Stomach smooth muscle (tissue), 2 donors: ENCODE measurements around the gene STX16.

ENCODE experiments used
- H3K27ac ChIP-seq: one replicate; pipeline ENCODE4 v1.7.0; 2013; ENCODE audit warnings: mild to moderate bottlenecking, low read length, inconsistent platforms
- H3K27me3 ChIP-seq, 2 donors: one replicate each; pipeline ENCODE4 v1.7.0; 2013; ENCODE audit warnings: low read length in 2 of 2; ENCODE audit not compliant: insufficient read depth in 2 of 2, control insufficient read depth in 1 of 2
- H3K36me3 ChIP-seq, 2 donors: one replicate each; pipeline ENCODE4 v1.7.0; 2013; ENCODE audit warnings: low read length in 2 of 2; ENCODE audit not compliant: control insufficient read depth in 2 of 2, insufficient read depth in 2 of 2
- H3K4me1 ChIP-seq: one replicate; pipeline ENCODE4 v1.7.0; 2013; ENCODE audit warnings: low read length; ENCODE audit not compliant: control insufficient read depth, insufficient read depth
- H3K4me3 ChIP-seq, 2 donors: one replicate each; pipeline ENCODE4 v1.7.0; 2013; ENCODE audit warnings: low read length in 2 of 2
- H3K9ac ChIP-seq, 2 donors: one replicate each; pipeline ENCODE4 v1.7.0; 2013; ENCODE audit warnings: low read length in 2 of 2, mild to moderate bottlenecking in 1 of 2
- H3K9me3 ChIP-seq, 2 donors: one replicate each; pipeline ENCODE4 v1.7.0; 2013; ENCODE audit warnings: low read length in 2 of 2; ENCODE audit not compliant: control insufficient read depth in 2 of 2
- donor health status: healthy.
- donor health status: Pancreatic carcinoma.

The STX16 gene

GRCh38 chr20:58657986-58658385 lies 6.9 kb downstream of the STX16 start:
- Histone ChIP-seq H3K4me1 (peaks cover 21% of the 10 kb centered on the region), H3K27ac (no peak overlapping the region), H3K27me3 (no peaks in the 10 kb centered on the region), H3K4me3 (no peak overlapping the region), H3K9me3 (no peaks in the 10 kb centered on the region), H3K36me3 (peaks cover 6 to 7% of the 10 kb centered on the region in 2 donors), H3K9ac (peak overlapping the region in 1 of 2 donors; percentile 1)

DNA sequence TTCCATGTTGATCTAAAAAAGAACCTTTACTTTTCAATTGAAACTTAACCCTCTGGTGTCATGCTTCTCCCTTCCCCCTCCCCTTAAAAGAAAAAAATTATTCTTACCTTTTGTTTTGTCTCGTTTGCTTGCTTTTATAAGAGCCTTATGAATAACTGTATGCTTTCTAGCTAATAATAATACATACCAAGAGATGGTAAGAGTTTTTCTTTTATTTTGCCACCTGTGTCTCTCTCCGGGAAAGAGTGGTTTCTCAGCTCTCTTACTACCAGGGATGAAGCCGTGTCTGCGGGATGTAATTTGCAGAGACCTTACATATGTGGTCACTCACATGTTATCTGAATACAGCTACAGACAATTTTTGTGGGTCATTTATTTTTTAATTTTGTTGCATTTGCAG lies 7.7 kb downstream of the STX16 start:
- Histone ChIP-seq H3K9ac (no peak overlapping the region), H3K27ac (no peak overlapping the region), H3K9me3 (no peaks in the 10 kb centered on the region), H3K4me3 (no peak overlapping the region), H3K36me3 (peaks cover 9% of the 10 kb centered on the region in 2 donors), H3K27me3 (no peaks in the 10 kb centered on the region), H3K4me1 (peaks cover 19% of the 10 kb centered on the region)

DNA sequence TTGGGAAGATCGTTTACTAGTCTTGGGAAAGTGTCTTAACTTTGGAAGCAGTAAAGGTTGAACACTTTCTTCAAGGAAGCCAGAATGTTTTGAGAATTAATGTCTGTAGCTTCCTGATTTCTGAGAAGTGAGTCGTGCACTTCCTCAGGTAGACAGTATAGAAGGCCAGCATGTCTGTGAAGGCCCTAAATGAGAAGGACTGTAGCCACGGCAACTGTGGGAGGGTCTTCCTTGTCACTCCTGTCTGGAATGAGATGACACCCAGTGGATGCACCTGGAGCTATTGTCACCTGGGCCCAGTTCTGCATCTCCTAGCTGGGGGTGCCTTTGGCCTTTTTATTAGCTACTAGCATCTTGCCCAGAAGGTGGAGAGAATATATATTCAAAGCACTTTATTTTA lies 8.8 kb downstream of the STX16 start:
- Histone ChIP-seq H3K27ac (no peak overlapping the region), H3K4me1 (peaks cover 19% of the 10 kb centered on the region), H3K9me3 (no peaks in the 10 kb centered on the region), H3K9ac (peak overlapping the region in 1 of 2 donors; percentile 13), H3K36me3 (peaks cover 9 to 12% of the 10 kb centered on the region in 2 donors), H3K4me3 (no peak overlapping the region), H3K27me3 (no peaks in the 10 kb centered on the region)

- Histone ChIP-seq H3K4me1 (peaks cover 13% of the 10 kb centered on the region), H3K27me3 (no peaks in the 10 kb centered on the region), H3K27ac (no peak overlapping the region), H3K4me3 (no peak overlapping the region), H3K9me3 (no peaks in the 10 kb centered on the region), H3K9ac (no peak overlapping the region), H3K36me3 (peaks cover 9 to 12% of the 10 kb centered on the region in 2 donors)
Measured at GRCh38 chr20:58660855-58661597, 9.9 kb downstream of the STX16 start.

DNA sequence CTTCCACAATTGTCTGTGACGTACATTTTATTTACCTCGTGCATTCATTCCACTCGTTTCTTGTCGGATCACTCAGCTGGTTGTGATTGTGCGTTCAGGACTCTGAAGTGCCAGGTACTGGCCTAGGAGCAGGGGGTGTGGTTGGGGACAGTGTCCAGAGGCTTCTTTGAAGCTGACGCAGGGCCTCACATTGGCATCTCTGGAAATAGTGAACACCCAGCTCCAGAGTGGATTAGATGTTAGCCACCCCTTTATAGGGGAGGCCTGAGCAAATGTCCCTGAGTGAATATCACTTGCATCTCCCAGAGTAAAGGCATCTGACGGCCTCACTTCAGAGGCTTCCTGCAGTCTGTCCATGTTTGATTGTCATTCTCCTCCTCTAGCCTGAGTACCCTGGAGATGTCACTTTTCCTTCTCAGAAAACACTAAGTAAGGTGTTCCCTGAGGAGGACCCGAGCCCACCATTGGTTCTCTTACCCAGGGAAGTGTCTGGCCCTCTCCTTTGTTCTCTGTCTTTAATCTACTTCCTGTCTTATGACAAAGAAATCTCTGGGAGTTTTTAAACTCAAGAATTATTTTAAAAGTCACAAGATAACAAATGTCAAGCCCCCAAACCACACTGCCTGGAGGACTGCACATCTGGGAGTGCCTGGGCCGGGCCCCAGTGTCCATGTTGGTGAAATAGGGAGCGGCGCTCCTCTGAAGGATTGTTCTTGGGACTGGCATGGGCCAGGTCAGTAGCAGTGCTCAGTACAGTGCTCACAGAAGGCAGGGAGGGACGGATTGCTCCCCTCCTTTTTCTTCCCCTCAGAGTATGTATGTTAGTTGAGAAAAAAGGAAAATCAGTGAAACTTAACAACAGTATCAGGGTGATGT lies 10.8 kb downstream of the STX16 start:
- Histone ChIP-seq H3K9me3 (no peaks in the 10 kb centered on the region), H3K4me3 (no peak overlapping the region), H3K27ac (no peak overlapping the region), H3K9ac (no peak overlapping the region), H3K27me3 (no peaks in the 10 kb centered on the region), H3K4me1 (peaks cover 10% of the 10 kb centered on the region), H3K36me3 (peaks cover 12% of the 10 kb centered on the region in 2 donors)

GRCh38 chr20:58664331-58664730 lies 13.2 kb downstream of the STX16 start:
- H3K36me3 ChIP-seq, result peaks cover 25 to 28% of the 10 kb centered on the region in 2 donors
- H3K9me3 ChIP-seq, result no peaks in the 10 kb centered on the region
- H3K27me3 ChIP-seq, result no peaks in the 10 kb centered on the region
- no peak overlapping the region for H3K9ac ChIP-seq
- H3K27ac ChIP-seq, result no peak overlapping the region
- H3K4me1 ChIP-seq, result peaks cover 10% of the 10 kb centered on the region
- H3K4me3 ChIP-seq, result no peak overlapping the region

GRCh38 chr20:58664883-58665282 lies 13.8 kb downstream of the STX16 start:
- Histone ChIP-seq H3K9ac (no peak overlapping the region), H3K36me3 (peaks cover 30 to 31% of the 10 kb centered on the region in 2 donors), H3K4me1 (peaks cover 9% of the 10 kb centered on the region), H3K9me3 (no peaks in the 10 kb centered on the region), H3K27ac (no peak overlapping the region), H3K4me3 (no peak overlapping the region), H3K27me3 (no peaks in the 10 kb centered on the region)

- peaks cover 35 to 37% of the 10 kb centered on the region in 2 donors for H3K36me3 ChIP-seq
- H3K27ac ChIP-seq, result no peak overlapping the region
- peaks cover 6% of the 10 kb centered on the region for H3K4me1 ChIP-seq
- no peak overlapping the region for H3K9ac ChIP-seq
- no peaks in the 10 kb centered on the region for H3K27me3 ChIP-seq
- no peaks in the 10 kb centered on the region for H3K9me3 ChIP-seq
- H3K4me3 ChIP-seq, result no peak overlapping the region
Measured at GRCh38 chr20:58665606-58666005, 14.5 kb downstream of the STX16 start.

GRCh38 chr20:58666702-58667101 lies 15.6 kb downstream of the STX16 start:
- Histone ChIP-seq H3K4me3 (no peak overlapping the region), H3K9ac (no peak overlapping the region), H3K27me3 (no peaks in the 10 kb centered on the region), H3K4me1 (peaks cover 2% of the 10 kb centered on the region), H3K27ac (no peak overlapping the region), H3K36me3 (peaks cover 32 to 36% of the 10 kb centered on the region in 2 donors), H3K9me3 (no peaks in the 10 kb centered on the region)

- Histone ChIP-seq H3K9ac (no peak overlapping the region), H3K9me3 (no peaks in the 10 kb centered on the region), H3K27me3 (no peaks in the 10 kb centered on the region), H3K4me3 (no peak overlapping the region), H3K27ac (no peak overlapping the region), H3K36me3 (peaks cover 35 to 44% of the 10 kb centered on the region in 2 donors), H3K4me1 (peaks cover 2% of the 10 kb centered on the region)
Measured at GRCh38 chr20:58667975-58668374, 16.9 kb downstream of the STX16 start.
